Endothelial cell of umbilical vein (primary cell): Measurements from ENCODE around the gene ZBTB14. TPM values are rescaled to one million over a fixed set of nuclear protein-coding genes. Genes with fewer than 3 reads are reported as not detected.

ENCODE experiments used
- Bru-seq: library from RNA; stranded (reverse); fragments of 400-500 nt; gene quantifications from one replicate; lab custom pipeline; 2021; lab: Mats Ljungman, UMichigan
- BruChase-seq, 2 experiments: library from RNA; stranded (reverse); fragments of 400-500 nt; gene quantifications; one replicate each; lab custom pipeline; 2021; lab: Mats Ljungman, UMichigan
- BruUV-seq: library from RNA; stranded (reverse); fragments of 400-500 nt; replicated peaks from 2 replicates; lab custom pipeline; 2021; lab: Mats Ljungman, UMichigan
- CTCF ChIA-PET: fragments of 300-600, 350-600 bp; sonication (Branson Sonifier 250); formaldehyde crosslinking; loops from one replicate; lab custom pipeline; 2021; ENCODE audit warnings: antibody characterized with exemption, inconsistent platforms; lab: Charles Lee
- POLR2A ChIA-PET: fragments of 300-600, 350-600 bp; sonication (Branson Sonifier 250); formaldehyde crosslinking; loops from one replicate; lab custom pipeline; 2021; ENCODE audit warnings: antibody characterized with exemption, inconsistent platforms; lab: Charles Lee
- DNase-seq: peaks from one replicate; pipeline ENCODE4 v3.0.0-alpha.2; 2011; ENCODE audit warnings: low read depth, low spot score
- FAIRE-seq: peaks from 2 replicates; lab custom pipeline; 2011; peaks lifted over from hg19 to GRCh38; lab: Jason Lieb, UNC
- H2AFZ ChIP-seq: 2 replicates; pipeline ENCODE4 v1.6.0; 2012; ENCODE audit warnings: low read depth, low read length, control low read depth, inconsistent platforms
- H3K27ac ChIP-seq: 2 replicates; pipeline ENCODE4 v1.5.1; 2011; ENCODE audit warnings: low read depth, mild to moderate bottlenecking, control low read depth, low read length, moderate library complexity; ENCODE audit not compliant: insufficient read depth
- H3K27me3 ChIP-seq, 2 experiments: 2 replicates each; pipeline versions ENCODE4 v1.6.0 to v1.6.1; 2011; ENCODE audit warnings: low read length in 2 of 2, mixed read lengths in 1 of 2; ENCODE audit not compliant: control insufficient read depth in 2 of 2, insufficient read depth in 2 of 2
- H3K36me3 ChIP-seq, 2 experiments: 2 replicates in 1 of 2; 3 replicates in 1 of 2; pipeline ENCODE4 v1.5.1; 2011; ENCODE audit warnings: low read length in 2 of 2, mild to moderate bottlenecking in 1 of 2, moderate library complexity in 1 of 2; ENCODE audit not compliant: control insufficient read depth in 2 of 2, insufficient read depth in 2 of 2; ENCODE audit errors: extremely low read depth in 1 of 2
- H3K4me1 ChIP-seq: 3 replicates; pipeline ENCODE4 v1.5.1; 2011; ENCODE audit warnings: mild to moderate bottlenecking, low read length; ENCODE audit not compliant: control insufficient read depth, insufficient read depth; ENCODE audit errors: extremely low read depth
- H3K4me2 ChIP-seq: 2 replicates; pipeline ENCODE4 v1.6.1; 2011; ENCODE audit warnings: low read length, control low read depth, mixed read lengths; ENCODE audit not compliant: insufficient read depth
- H3K4me3 ChIP-seq, 3 experiments: fragments of 200-600 bp in 1 of 3; sonication (generic), shearing (Covaris generic) in 1 of 3; replicated peaks in 1 of 3; 2 replicates each; pipeline ENCODE4 v1.5.1; 2011 to 2016; ENCODE audit warnings: control low read depth in 3 of 3, low read length in 3 of 3, mild to moderate bottlenecking in 2 of 3, inconsistent platforms in 1 of 3, low read depth in 1 of 3, moderate library complexity in 1 of 3; ENCODE audit not compliant: insufficient read depth in 1 of 3
- H3K79me2 ChIP-seq: 2 replicates; pipeline ENCODE4 v1.6.0; 2012; ENCODE audit warnings: low read length, inconsistent platforms; ENCODE audit not compliant: control insufficient read depth, insufficient read depth
- H3K9ac ChIP-seq: replicated peaks from 2 replicates; pipeline ENCODE3; 2011; ENCODE audit warnings: low read length, control low read depth; ENCODE audit not compliant: insufficient read depth; ENCODE audit errors: extremely low read depth
- H3K9me1 ChIP-seq: replicated peaks from 3 replicates; pipeline ENCODE4 v1.6.0; 2011; ENCODE audit warnings: mild to moderate bottlenecking, low read length; ENCODE audit not compliant: control insufficient read depth, insufficient read depth; ENCODE audit errors: extremely low read depth
- H3K9me3 ChIP-seq: replicated peaks from 2 replicates; pipeline ENCODE4 v1.5.1; 2012; ENCODE audit warnings: low read length, inconsistent platforms; ENCODE audit not compliant: control insufficient read depth, insufficient read depth
- H4K20me1 ChIP-seq: replicated peaks from 2 replicates; pipeline ENCODE3; 2011; ENCODE audit warnings: mild to moderate bottlenecking, low read length; ENCODE audit not compliant: control insufficient read depth, insufficient read depth; ENCODE audit errors: extremely low read depth
- JUN ChIP-seq: IDR thresholded peaks from 2 replicates; pipeline ENCODE4 v1.6.1; 2011; ENCODE audit warnings: borderline replicate concordance, low read depth; ENCODE audit not compliant: insufficient read length, insufficient read depth
- POLR2AphosphoS5 ChIP-seq: IDR thresholded peaks from 2 replicates; pipeline ENCODE4 v1.6.1; 2012; ENCODE audit warnings: low read depth, mild to moderate bottlenecking, control low read depth, low read length, moderate library complexity; ENCODE audit not compliant: insufficient read depth
- dilution Hi-C: fragments of 300-500 bp; cut with MboI; formaldehyde crosslinking; loops from one replicate; pipeline ENCODE4 v1.15.0; 2019; ENCODE audit warnings: low sequenced_read_pairs; ENCODE audit not compliant: extremely low pct_ligation_motif_present
- intact Hi-C: fragments of 100-400 bp; cut with micrococcal nuclease; formaldehyde crosslinking; loops from one replicate; pipeline ENCODE4 v1.10.0; 2022
- long read RNA-seq: library from polyadenylated mRNA; stranded (forward); transcript quantifications from one replicate; pipeline ENCODE4 v2.0.0, GENCODE V29; 2021
- polyA minus RNA-seq, 3 experiments: library from RNA; depleted of rRNA, polyadenylated mRNA; stranded (reverse); fragments of >200 nt; gene quantifications; 1 replicate in 1 of 3; 2 replicates in 2 of 3; pipeline ENCODE4 v1.2.3, GENCODE V29; 2011
- polyA plus RNA-seq, 4 experiments: library from polyadenylated mRNA; depleted of rRNA in 3 of 4; stranded (reverse) in 3 of 4; unstranded in 1 of 4; fragments of >200 nt; gene quantifications; 2 replicates each; pipeline versions ENCODE4 v1.2.1 to v1.2.3, GENCODE V29; 2011 to 2012; ENCODE audit warnings: missing spikeins in 1 of 4
- total RNA-seq: library from RNA; stranded (reverse); gene quantifications from 2 replicates; pipeline ENCODE4 v1.2.3, GENCODE V29; 2021

ZBTB14 gene
- 13.0 and 13.7 TPM in 2 replicates for total RNA-seq
- polyA plus RNA-seq: 4.2 and 5.5 TPM in 2 replicates
- polyA plus RNA-seq (2011; cell fraction: cytosol; rRNA removed): 7.2 and 8.7 TPM in 2 replicates
- polyA plus RNA-seq (2011; cell fraction: nucleus; rRNA removed): 28.0 and 47.8 TPM in 2 replicates
- polyA plus RNA-seq (2012): 7.1 and 8.5 TPM in 2 replicates
- polyA minus RNA-seq: 9.3 and 10.6 TPM in 2 replicates
- 5.9 TPM for polyA minus RNA-seq (2011; cell fraction: cytosol; rRNA and poly(A)+ RNA removed)
- 9.2 and 13.0 TPM in 2 replicates for polyA minus RNA-seq (2011; cell fraction: nucleus; rRNA and poly(A)+ RNA removed)
- percentile 70 among the genes with signal in this experiment for Bru-seq, nascent RNA
- BruChase-seq, experiment 1, labeled RNA remaining after a 6-hour chase: percentile 67 among the genes with signal in this experiment
- percentile 78 among the genes with signal in this experiment for BruChase-seq, experiment 2, labeled RNA remaining after a 2-hour chase
- long read RNA-seq, transcript ZBTB14-206 (2 exons, 531 nt): minor isoform, 6 of 38 reads
- long read RNA-seq, transcript ZBTB14-203 (4 exons, 442 nt): minor isoform, 6 of 38 reads
- long read RNA-seq, transcript ZBTB14-201 (4 exons, 3,528 nt): minor isoform, 5 of 38 reads
- long read RNA-seq, transcript ZBTB14-208 (4 exons, 3,350 nt): major isoform, 7 of 38 reads
- long read RNA-seq, partial matches to known transcripts: 1 of 38 reads
- long read RNA-seq, other reads (novel, unspliced or antisense): 9 of 38 reads

GRCh38 chr18:5295231-5295920, at the start of gene ZBTB14:
Gene ZBTB14, minus strand, starts transcription at chr18:5295726. Its CDS starts 2,480 bp downstream, at chr18:5293246.
- Histone ChIP-seq H3K79me2 (peaks cover 9% of the 10 kb centered on the region), H3K27me3 (peaks cover 6 to 10% of the 10 kb centered on the region in 2 experiments), H3K27ac (peak within 1 kb of the TSS; percentile 65), H3K9ac (peak within 1 kb of the TSS; percentile 86), H3K9me3 (no peaks in the 10 kb centered on the region), H3K4me3 (peak within 1 kb of the TSS; percentile 68 to 94 (median 79)), H3K36me3 (peaks cover 5 to 9% of the 10 kb centered on the region in 2 experiments), H3K4me1 (peaks cover 17% of the 10 kb centered on the region), H3K9me1 (no peaks in the 10 kb centered on the region), H3K4me2 (peak within 1 kb of the TSS; percentile 69), H2AFZ (peak within 1 kb of the TSS; percentile 96), H4K20me1 (no peaks in the 10 kb centered on the region)
- ChIA-PET POLR2A (interaction anchor here (0.6 to 3.8 kb wide), 2 partner anchors 9 to 58 kb away, joined by 3 to 22 read pairs; no protein-coding TSS in a partner anchor), CTCF (interaction anchor here (0.8 to 3.8 kb wide), 4 partner anchors 58 to 1226 kb away, joined by 3 to 25 read pairs (median 4); no protein-coding TSS in a partner anchor)
- DNase-seq (no peak), FAIRE-seq (no peak)
- BruUV-seq: no TSS peak
- peak; percentile 8 for TF ChIP-seq POLR2AphosphoS5
- TF ChIP-seq JUN: no peak
- intact Hi-C loops (no loop called here), dilution Hi-C loops (no loop called here)
